D721Med (cell line): ENCODE data around the gene SETDB1.
A peak's percentile ranks its signal among the peaks of the same experiment; 100 is the strongest.

Source experiments
- DNase-seq: peaks from one replicate; pipeline ENCODE4 v3.0.0; 2011; ENCODE audit warnings: low spot score; ENCODE audit not compliant: insufficient read length
- FAIRE-seq: peaks from 2 replicates; lab custom pipeline; 2011; peaks lifted over from hg19 to GRCh38; lab: Jason Lieb, UNC
- TF ChIP-seq, protein P1 (sequence below): IDR thresholded peaks from 2 replicates; pipeline ENCODE4 v1.5.1; 2012; ENCODE audit warnings: mild to moderate bottlenecking, control low read depth; ENCODE audit not compliant: insufficient read depth; ENCODE audit errors: missing control alignments

SETDB1 gene

DNA sequence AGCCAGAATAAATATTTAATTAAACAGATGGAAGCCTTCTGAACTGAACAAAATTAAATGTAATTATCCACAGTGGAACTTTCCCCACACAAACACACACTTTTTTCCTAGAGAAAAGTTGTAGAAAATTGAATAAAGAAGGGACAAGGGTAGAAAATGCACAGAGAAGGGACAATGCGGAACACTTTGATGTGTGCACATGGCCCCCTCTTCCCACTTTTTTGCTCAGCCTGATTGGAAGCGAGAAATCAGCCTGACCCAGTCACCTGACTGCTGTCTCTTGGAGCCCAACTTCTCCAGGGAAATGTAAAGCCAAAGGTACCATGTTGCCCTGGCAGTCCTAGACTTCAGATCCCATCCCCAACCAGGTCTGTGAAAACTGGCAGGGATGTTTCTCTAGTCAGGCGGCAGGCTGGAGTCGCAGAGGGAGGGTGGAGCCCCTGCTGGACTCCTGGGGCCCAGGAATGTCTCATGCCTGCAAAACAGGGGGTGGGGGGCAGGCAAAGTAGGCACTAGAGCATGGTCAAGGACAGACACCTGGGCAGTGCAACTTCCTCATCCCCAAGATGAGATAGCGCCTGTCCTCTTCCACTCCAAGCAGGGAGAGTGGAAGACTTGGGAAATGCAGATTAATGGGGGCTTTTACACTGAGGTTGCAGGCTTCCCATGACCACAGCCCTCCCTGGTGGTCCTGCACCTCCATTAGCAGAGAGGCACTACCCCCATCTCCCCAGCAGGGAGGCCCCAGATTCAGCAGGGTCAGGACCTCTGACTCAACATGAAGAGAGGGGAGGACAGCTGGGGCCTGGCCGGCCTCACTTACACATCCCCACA is 45.6 kb downstream of the SETDB1 start:
- TF ChIP-seq, protein P1, sequence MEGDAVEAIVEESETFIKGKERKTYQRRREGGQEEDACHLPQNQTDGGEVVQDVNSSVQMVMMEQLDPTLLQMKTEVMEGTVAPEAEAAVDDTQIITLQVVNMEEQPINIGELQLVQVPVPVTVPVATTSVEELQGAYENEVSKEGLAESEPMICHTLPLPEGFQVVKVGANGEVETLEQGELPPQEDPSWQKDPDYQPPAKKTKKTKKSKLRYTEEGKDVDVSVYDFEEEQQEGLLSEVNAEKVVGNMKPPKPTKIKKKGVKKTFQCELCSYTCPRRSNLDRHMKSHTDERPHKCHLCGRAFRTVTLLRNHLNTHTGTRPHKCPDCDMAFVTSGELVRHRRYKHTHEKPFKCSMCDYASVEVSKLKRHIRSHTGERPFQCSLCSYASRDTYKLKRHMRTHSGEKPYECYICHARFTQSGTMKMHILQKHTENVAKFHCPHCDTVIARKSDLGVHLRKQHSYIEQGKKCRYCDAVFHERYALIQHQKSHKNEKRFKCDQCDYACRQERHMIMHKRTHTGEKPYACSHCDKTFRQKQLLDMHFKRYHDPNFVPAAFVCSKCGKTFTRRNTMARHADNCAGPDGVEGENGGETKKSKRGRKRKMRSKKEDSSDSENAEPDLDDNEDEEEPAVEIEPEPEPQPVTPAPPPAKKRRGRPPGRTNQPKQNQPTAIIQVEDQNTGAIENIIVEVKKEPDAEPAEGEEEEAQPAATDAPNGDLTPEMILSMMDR, result no peak
- no peak for FAIRE-seq
- no peak for DNase-seq

DNA sequence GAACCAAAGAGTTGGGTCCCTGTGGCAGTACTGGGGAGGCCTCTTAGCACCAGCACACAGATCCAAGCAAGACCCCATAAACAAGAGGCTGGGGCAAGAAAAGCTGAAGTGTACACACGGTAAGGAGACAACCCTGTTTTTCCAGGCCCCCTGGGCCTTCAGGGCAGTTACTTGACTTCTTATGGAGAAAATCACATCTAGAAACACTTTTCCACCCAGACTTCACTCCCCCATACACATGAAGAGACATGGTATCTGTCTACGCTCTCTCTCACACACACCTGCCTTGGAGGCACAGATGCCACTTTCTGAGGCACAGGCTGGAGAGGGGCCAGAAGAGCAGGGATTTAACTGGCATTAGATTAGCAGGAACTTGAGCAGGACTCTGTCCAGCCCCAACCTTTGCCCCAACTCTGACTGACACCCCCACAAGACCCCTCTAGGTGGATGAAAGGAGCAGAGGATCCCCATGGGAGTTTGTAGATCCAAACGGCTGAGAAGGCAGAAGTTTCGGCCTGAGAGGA is 46.3 kb downstream of the SETDB1 start:
- FAIRE-seq (no peak), DNase-seq (no peak)
- TF ChIP-seq, protein P1, result no peak

DNA sequence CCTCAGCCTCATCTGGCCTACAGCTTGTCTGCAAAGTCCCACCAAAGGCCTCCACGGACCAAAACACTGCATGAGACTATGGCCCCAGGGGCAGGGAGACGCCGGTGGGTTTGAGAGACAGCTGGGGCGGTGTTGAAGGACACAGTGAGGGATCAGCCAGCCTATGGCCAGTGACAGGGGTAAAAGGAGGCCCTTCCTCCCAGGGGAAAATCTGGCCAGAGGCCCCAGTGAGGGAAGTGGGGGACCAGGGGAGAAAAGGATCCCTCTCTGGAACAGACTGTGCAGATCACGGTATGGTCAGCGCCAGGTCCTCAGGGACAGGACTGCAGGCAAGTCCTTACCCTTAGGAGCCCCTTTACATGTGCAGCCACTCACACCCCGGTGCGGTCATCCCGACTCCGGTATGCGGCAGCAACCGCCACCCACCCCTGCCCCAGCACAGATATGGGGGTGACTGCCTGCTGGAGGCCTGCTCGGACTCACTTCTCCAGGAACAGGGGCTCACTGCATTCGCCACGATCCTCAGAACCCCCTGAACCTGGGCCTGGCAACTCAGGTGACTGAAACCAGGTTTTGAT is 47.2 kb downstream of the SETDB1 start:
- no peak for FAIRE-seq
- TF ChIP-seq, protein P1, result no peak

DNA sequence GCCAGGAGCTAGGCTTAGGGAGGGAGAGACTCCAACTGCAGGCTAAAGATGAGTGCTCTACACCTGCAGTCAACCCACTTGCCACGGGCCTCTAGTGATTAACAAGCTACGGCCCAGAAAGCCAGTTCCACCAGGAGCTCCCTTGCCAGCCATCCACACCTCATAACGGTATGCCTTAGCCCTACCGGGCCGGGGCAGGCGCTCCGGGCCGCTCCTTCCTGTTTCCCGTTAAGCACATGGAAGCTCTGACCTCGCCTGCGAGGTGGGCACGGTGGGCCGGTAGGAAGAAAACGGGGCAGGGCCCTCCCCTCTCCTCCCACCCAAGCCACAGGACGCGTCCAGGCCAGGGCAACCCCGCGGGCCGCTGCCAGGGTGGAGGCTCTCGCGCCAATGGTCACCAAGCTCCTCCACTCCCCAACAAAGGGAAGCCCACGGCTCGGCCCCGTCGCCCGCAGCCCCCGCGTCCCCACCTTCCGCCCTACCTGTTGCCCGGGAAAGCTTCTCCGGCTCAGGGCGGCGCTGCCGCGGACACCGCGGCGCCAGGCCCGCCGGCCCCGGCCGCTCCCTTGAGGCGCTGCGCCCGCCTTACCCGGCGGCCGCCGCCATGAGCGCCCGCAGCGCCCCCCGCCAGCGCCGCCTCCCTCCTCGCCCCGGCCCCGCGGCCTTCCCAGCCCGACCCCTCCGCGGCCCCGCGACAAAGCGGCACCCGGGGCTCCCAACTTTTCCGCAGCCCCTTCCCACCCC is 47.8 kb downstream of the SETDB1 start:
- TF ChIP-seq, protein P1, result no peak
- DNase-seq (no peak), FAIRE-seq (no peak)

More for the DNA sequence above, 47.2 kb downstream of the SETDB1 start:
- DNase-seq, result no peak

DNA sequence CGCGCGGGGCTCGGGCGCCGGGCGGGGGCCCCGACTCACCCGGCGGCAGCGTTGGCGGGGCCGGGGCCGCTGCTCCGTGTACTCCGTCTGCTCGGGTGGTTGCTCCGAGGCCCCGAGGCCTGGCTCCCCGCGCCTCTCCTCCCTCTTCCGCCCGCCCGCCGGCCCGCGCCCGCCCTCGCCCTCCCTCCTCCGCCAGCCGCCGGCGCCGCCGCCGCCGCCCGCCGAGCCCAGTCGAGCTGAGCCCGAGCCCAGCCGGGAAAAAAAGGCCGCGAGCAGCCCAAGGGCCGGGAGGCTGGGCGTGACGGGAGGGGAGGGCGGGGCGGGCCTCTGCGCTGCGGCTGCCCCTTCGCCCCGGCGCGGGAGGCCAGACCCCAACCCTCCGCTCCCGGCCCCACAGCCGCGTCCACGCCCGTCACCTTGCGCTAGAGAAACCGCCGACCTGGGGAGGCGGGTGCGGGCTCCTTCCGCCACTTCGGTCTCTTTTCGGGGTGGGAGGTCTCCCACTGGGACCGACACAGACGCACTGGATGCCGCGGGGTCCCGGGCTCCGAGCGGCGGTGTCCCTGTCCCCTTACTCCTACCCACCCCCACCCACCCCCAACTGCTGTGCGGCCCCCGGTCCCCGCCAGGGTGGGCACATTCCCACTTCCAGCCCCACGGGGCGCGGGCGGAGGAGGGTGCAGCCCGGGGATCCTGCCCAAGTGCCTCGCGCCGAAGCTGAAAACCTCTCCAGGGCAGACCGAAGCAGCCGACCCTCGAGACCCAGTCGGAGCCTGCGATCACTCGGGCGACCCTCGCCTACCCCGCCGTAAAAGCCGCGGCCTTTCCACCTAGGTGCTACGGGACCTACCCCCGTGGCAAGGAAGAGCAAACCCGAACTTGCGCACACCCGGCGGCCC is 48.7 kb downstream of the SETDB1 start, which contains the start of gene CERS2:
Gene CERS2, minus strand, starts transcription at position 256 of the 899 bp plus-strand sequence. CDS start 5,745 bp downstream, outside the sequence.
- TF ChIP-seq, protein P1, result no peak

DNA sequence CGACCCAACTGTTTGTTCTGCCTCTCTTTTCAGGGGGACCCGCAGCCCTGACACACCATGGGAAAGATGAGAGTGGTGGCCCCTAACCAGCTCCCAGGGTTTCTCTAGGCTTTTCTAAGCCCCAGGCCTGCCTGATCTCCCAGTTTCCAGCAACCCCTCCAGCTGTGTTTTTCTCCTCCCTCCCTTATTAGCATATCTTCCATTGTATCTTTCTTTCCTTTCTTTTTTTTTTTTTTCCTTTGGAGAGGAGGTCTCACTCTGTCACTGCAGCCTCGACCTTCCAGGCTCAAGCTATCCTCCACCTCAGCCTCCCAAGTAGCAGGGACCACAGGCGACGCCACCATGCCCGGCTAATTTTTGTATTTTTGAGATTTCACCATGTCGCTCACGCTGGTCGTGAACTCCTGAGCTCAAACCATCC is 50.2 kb downstream of the SETDB1 start:
- DNase-seq (no peak), FAIRE-seq (no peak)
- TF ChIP-seq, protein P1, result no peak

More for the DNA sequence above, 48.7 kb downstream of the SETDB1 start, which contains the start of gene CERS2:
- FAIRE-seq (no peak), DNase-seq (peak; percentile 97)
